NCI-H2171 treated with DMSO at 0.1 percent for 48 hours (cell line): ENCODE results near the gene UBE4B.
"Not testable (repeated sequence)": the region's sequence is repeated elsewhere in the genome, so short reads cannot be mapped to it uniquely, and the experiment has no call there.

Experiments
- DNase-seq: peaks from one replicate; lab custom pipeline; 2025; lab: John Stamatoyannopoulos, UW

The UBE4B gene

DNA sequence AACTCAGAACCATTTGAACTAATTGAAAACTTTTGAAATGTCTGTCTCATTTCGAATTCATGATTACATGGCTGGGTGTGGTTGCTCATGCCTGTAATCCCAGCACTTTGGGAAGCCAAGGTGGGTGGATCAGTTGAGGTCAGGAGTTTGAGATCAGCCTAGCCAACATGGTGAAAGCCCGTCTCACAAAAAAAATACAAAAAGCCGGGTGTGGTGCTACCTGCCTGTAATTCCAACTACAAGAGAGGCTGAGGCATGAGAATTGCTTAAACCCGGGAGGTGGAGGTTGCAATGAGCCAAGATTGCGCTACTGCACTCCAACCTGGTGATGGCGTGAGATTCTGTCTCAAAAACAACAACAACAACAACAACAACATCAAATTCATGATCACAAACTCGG is 40.6 kb downstream of the UBE4B start:
- not testable (repeated sequence) for DNase-seq

DNA sequence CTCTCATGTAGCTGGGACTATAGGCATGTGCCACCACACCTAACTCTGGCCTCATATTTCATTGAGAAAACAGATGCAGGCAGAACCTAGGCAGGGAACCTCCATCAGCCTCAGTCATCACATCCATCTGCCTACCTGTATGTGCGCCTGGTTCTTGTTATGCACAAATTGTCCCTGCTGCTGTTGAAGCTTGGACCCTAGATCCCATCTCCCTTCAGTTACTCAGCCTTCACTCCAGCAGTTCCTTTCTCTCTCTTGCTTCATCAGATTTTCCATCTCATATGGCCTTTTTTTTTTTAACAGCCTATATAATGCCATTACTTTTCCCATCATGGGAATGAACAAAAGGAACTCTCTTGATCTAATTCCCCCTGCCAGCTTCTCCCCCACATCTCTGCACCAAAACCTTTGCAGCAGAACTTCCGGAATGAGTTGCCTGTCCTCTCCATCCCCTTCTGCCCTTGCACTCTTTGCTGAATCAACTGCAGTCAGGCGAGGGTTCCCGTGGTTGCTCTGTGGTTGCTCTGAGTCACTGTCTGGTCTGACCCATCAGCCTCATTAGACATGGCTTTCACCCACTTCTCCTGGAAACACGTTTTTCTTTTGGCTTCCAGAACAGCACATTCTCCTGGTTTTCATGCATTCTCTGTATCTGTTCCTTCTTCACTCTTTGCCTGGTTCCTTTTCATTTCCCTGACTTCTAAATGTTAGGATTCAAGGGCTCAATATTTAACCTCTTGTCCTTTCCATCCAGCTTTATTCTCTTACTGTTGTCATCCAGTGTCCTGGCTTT is 41.5 kb downstream of the UBE4B start:
- DNase-seq = no peak

GRCh38 chr1:10074852-10075730 is 42.3 kb downstream of the UBE4B start:
- no peak for DNase-seq

DNA sequence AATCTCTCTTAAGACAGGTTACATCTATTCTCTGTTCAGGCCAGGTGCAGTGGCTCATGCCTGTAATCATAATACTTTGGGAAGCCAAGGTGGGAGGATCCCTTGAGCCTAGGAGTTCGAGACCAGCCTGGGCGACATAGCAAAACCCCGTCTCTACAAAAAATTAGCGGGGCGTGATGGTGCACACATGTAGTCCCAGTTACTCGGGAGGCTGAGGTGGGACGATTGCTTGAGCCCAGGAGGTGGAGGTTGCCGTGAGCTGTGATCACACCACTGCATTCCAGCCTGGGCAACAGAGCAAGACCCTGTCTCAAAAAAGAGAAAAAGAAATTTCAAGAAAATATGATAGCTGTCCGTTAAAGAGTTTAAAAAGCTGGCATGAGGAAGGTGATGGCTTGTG is 43.0 kb downstream of the UBE4B start:
- no peak for DNase-seq

GRCh38 chr1:10078494-10078893 is 45.7 kb downstream of the UBE4B start:
- no peak for DNase-seq

GRCh38 chr1:10080523-10080922 is 47.8 kb downstream of the UBE4B start:
- no peak for DNase-seq

GRCh38 chr1:10082785-10083479 is 50.2 kb downstream of the UBE4B start:
- peak; percentile 25 for DNase-seq

- DNase-seq = no peak
Measured at GRCh38 chr1:10084045-10084444, 51.3 kb downstream of the UBE4B start.

GRCh38 chr1:10085076-10085475 is 52.3 kb downstream of the UBE4B start:
- DNase-seq = no peak

- DNase-seq = no peak
Measured at GRCh38 chr1:10087210-10087609, 54.5 kb downstream of the UBE4B start.

DNA sequence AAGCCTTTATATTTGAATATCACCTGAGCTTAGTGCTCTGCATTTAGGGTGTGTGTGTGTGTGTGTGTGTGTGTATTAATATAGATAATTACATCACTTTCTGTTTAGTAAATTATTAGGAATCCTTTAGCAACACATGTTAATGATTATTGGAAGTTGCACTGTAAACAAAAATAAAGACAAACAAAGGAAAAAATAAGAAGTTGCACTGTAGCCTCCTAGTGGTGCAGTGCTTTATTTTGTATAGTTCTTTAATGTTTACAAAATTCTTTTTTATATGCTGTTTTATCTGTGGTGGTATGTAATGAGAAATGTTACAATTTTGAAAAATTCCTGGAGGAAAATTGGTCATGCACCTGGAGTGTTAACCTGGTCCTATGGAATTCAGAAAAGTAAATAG is 69.2 kb downstream of the UBE4B start:
- DNase-seq = no peak

DNA sequence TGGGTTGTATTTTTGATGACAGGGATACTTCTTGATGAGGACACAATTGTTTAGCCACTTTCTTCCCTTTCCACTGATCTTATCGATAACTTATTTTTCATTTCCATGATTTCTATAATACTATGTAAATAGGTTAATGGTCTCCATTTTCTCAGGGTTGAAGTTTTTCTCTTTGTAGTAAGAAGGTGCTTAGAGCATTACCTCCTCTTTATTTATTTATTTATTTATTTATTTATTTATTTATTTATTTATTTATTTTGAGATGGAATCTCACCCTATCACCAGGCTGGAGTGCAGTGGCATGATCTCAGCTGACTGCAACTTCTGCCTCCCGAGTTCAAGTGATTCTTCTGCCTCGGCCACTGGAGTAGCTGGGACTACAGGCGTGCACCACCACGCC is 70.4 kb downstream of the UBE4B start:
- DNase-seq = no peak

DNA sequence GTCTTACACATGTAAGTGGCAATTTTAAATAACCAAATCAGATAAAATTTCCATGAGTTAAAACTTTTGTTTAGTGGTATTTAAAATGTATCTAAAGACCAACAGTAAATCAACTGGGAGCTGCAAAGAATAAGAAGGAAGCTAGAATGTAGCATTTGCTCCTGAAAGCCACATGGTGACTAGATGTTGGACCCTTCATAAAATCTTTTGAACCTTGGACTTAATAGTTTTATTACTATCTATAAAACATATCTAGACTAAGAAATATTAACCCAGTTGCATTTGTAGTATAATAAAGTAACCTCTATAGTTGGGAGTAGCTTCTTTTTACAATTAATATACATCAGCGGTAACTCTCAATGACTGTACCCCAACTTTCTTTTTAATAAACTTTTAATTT is 72.1 kb downstream of the UBE4B start:
- DNase-seq = no peak

- DNase-seq = no peak
Measured at GRCh38 chr1:10105484-10105883, 72.7 kb downstream of the UBE4B start.

GRCh38 chr1:10106241-10106640 is 73.5 kb downstream of the UBE4B start:
- DNase-seq = no peak

- no peak for DNase-seq
Measured at GRCh38 chr1:10106756-10107475, 74.2 kb downstream of the UBE4B start.

DNA sequence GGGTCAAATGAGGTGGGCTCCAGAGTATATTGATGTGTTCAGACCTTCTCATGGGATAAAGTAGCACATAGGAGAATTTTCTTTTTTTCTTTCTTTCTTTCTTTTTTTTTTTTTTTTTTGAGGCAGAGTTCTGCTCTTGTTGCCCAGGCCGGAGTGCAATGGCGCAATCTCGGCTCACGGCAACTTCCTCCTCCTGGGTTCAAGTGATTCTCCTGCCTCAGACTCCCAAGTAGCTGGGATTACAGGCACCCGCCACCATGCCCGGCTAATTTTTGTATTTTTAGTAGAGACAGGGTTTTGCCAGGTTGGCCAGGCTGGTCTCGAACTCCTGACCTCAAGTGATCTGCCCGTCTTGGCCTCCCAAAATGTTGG is 74.7 kb downstream of the UBE4B start:
- not testable (repeated sequence) for DNase-seq

GRCh38 chr1:10108134-10108663 is 75.4 kb downstream of the UBE4B start:
- DNase-seq = no peak

GRCh38 chr1:10108948-10109708 is 76.4 kb downstream of the UBE4B start:
- DNase-seq = no peak

GRCh38 chr1:10113501-10113900 is 80.7 kb downstream of the UBE4B start:
- no peak for DNase-seq

- no peak for DNase-seq
Measured at GRCh38 chr1:10114746-10115145, 82.0 kb downstream of the UBE4B start.
